Activated CD8-positive, alpha-beta T cell treated with anti-CD3 and anti-CD28 coated beads for 36 hours (primary cell): ENCODE results near the gene CHRNA9. TPM values are rescaled to one million over a fixed set of nuclear protein-coding genes. Genes with fewer than 3 reads are reported as not detected.

ENCODE experiments used
- ATAC-seq: fragments of 200-7000 bp; cut with Tn5 transposase; one replicate; pipeline ENCODE4 v1.10.0; 2021; ENCODE audit warnings: mild to moderate bottlenecking, moderate library complexity
- CTCF ChIA-PET: fragments of 350-600 bp; sonication (Branson Sonifier 250); formaldehyde crosslinking; loops from one replicate; lab custom pipeline; 2021; ENCODE audit warnings: antibody characterized with exemption; lab: Charles Lee
- POLR2A ChIA-PET: fragments of 350-600 bp; sonication (Branson Sonifier 250); formaldehyde crosslinking; loops from one replicate; lab custom pipeline; 2021; ENCODE audit warnings: antibody characterized with exemption; lab: Charles Lee
- DNase-seq: peaks from one replicate; pipeline ENCODE4 v3.0.0-alpha.2; 2020
- H3K27ac Mint-ChIP-seq: one replicate; pipeline ENCODE4 v1.8.0; 2021; ENCODE audit warnings: mild to moderate bottlenecking, mixed read lengths
- H3K27me3 Mint-ChIP-seq: one replicate; pipeline ENCODE4 v1.8.0; 2021; ENCODE audit warnings: mixed read lengths
- H3K36me3 Mint-ChIP-seq: one replicate; pipeline ENCODE4 v1.8.0; 2021; ENCODE audit warnings: low read depth, mixed read lengths
- H3K4me1 Mint-ChIP-seq: one replicate; pipeline ENCODE4 v1.8.0; 2021; ENCODE audit warnings: low read depth, mixed read lengths
- H3K4me3 Mint-ChIP-seq: one replicate; pipeline ENCODE4 v1.8.0; 2021; ENCODE audit warnings: mild to moderate bottlenecking, moderate library complexity, mixed read lengths
- H3K9me3 Mint-ChIP-seq: one replicate; pipeline ENCODE4 v1.8.0; 2021; ENCODE audit warnings: mixed read lengths
- CTCF ChIP-seq: fragments of 200-600 bp; IDR thresholded peaks from one replicate; pipeline ENCODE4 v1.8.0; 2022; ENCODE audit warnings: antibody characterized with exemption, mild to moderate bottlenecking
- intact Hi-C: fragments of 100-400 bp; cut with micrococcal nuclease; formaldehyde crosslinking; loops from one replicate; pipeline ENCODE4 v1.10.0; 2022
- total RNA-seq, 2 experiments: library from RNA; stranded (reverse); gene quantifications; one replicate each; pipeline ENCODE4 v1.2.3, GENCODE V29; 2021

The CHRNA9 gene
- total RNA-seq, 2 experiments from 2014 or later, result 0.11 to 0.38 TPM

- CTCF ChIA-PET, result no interaction called here
- DNase-seq, result no peak
- no peak for TF ChIP-seq CTCF
- Mint-ChIP-seq H3K4me1 (no peaks in the 10 kb centered on the region), H3K27me3 (no peaks in the 10 kb centered on the region), H3K9me3 (no peaks in the 10 kb centered on the region), H3K36me3 (no peaks in the 10 kb centered on the region), H3K4me3 (no peak overlapping the region), H3K27ac (no peak overlapping the region)
- ATAC-seq, result no peak
- intact Hi-C loops, result no loop called here
- POLR2A ChIA-PET, result no interaction called here
Observed at GRCh38 chr4:40395166-40395900, 60.2 kb downstream of the CHRNA9 start.

GRCh38 chr4:40395908-40396793, 61.0 kb downstream of the CHRNA9 start:
- TF ChIP-seq CTCF, result no peak
- POLR2A ChIA-PET, result no interaction called here
- no peaks in the 10 kb centered on the region for H3K36me3 Mint-ChIP-seq
- ATAC-seq (no peak), DNase-seq (no peak)
- no peak overlapping the region for H3K27ac Mint-ChIP-seq
- no peaks in the 10 kb centered on the region for H3K4me1 Mint-ChIP-seq
- CTCF ChIA-PET, result no interaction called here
- intact Hi-C loops, result no loop called here
- no peaks in the 10 kb centered on the region for H3K27me3 Mint-ChIP-seq
- no peaks in the 10 kb centered on the region for H3K9me3 Mint-ChIP-seq
- no peak overlapping the region for H3K4me3 Mint-ChIP-seq

GRCh38 chr4:40399578-40399977, 64.4 kb downstream of the CHRNA9 start:
- CTCF ChIA-PET, result no interaction called here
- no peak for TF ChIP-seq CTCF
- intact Hi-C loops, result no loop called here

GRCh38 chr4:40401096-40401495, 66.0 kb downstream of the CHRNA9 start:
- H3K4me3 Mint-ChIP-seq, result no peak overlapping the region
- DNase-seq (no peak), ATAC-seq (no peak)
- H3K27ac Mint-ChIP-seq, result no peak overlapping the region
- no peaks in the 10 kb centered on the region for H3K27me3 Mint-ChIP-seq
- intact Hi-C loops, result no loop called here
- ChIA-PET CTCF (no interaction called here), POLR2A (no interaction called here)
- TF ChIP-seq CTCF, result no peak
- no peaks in the 10 kb centered on the region for H3K36me3 Mint-ChIP-seq
- peaks cover 3% of the 10 kb centered on the region for H3K9me3 Mint-ChIP-seq
- H3K4me1 Mint-ChIP-seq, result no peaks in the 10 kb centered on the region

More at GRCh38 chr4:40399578-40399977, 64.4 kb downstream of the CHRNA9 start:
- Mint-ChIP-seq H3K27me3 (no peaks in the 10 kb centered on the region), H3K4me1 (no peaks in the 10 kb centered on the region), H3K9me3 (no peaks in the 10 kb centered on the region), H3K27ac (no peak overlapping the region), H3K36me3 (no peaks in the 10 kb centered on the region), H3K4me3 (no peak overlapping the region)
- ATAC-seq, result no peak
- POLR2A ChIA-PET, result interaction anchor here (0.6 kb wide), 1 partner anchor 495 kb away, joined by 3 read pairs; no protein-coding TSS in a partner anchor
- DNase-seq, result no peak

- ChIA-PET CTCF (no interaction called here), POLR2A (no interaction called here)
- ATAC-seq (no peak), DNase-seq (no peak)
- Mint-ChIP-seq H3K9me3 (peaks cover 5% of the 10 kb centered on the region), H3K27me3 (no peaks in the 10 kb centered on the region), H3K27ac (no peak overlapping the region), H3K4me3 (no peak overlapping the region), H3K36me3 (no peaks in the 10 kb centered on the region), H3K4me1 (no peaks in the 10 kb centered on the region)
- TF ChIP-seq CTCF, result no peak
- intact Hi-C loops, result no loop called here
Observed at GRCh38 chr4:40401631-40402030, 66.5 kb downstream of the CHRNA9 start.
